Naive thymus-derived CD8-positive, alpha-beta T cell (primary cell): ENCODE data around the gene TRAF3IP1. TPM values are rescaled to one million over a fixed set of nuclear protein-coding genes. Genes with fewer than 3 reads are reported as not detected.
"Not testable (repeated sequence)": the region's sequence is repeated elsewhere in the genome, so short reads cannot be mapped to it uniquely, and the experiment has no call there.

ENCODE experiments used
- ATAC-seq, 2 donors: fragments of 150-1000 bp; cut with Tn5 transposase in 1 of 2; sonication (Bioruptor Pico), chemical (Tn5 transposase) in 1 of 2; 1 replicate in 1 of 2; 2 replicates in 1 of 2; pipeline ENCODE4 v1.10.0; 2021; ENCODE audit warnings: mild to moderate bottlenecking in 2 of 2, moderate library complexity in 2 of 2
- POLR2A ChIA-PET: fragments of 350-600 bp; sonication (Branson Sonifier 250); formaldehyde crosslinking; loops from one replicate; lab custom pipeline; 2021; ENCODE audit warnings: antibody characterized with exemption; lab: Charles Lee
- DNase-seq, 10 donors: peaks; one replicate each; pipeline versions ENCODE4 v3.0.0 to v3.0.0-alpha.2; 2020 to 2022
- H3K27ac Mint-ChIP-seq, 10 donors: one replicate each; pipeline ENCODE4 v1.8.0; 2020 to 2022; ENCODE audit warnings: mild to moderate bottlenecking in 10 of 10, mixed read lengths in 10 of 10, moderate library complexity in 4 of 10, inconsistent platforms in 1 of 10
- H3K27me3 Mint-ChIP-seq, 5 donors: one replicate each; pipeline ENCODE4 v1.8.0; 2021 to 2022; ENCODE audit warnings: mixed read lengths in 5 of 5
- H3K36me3 Mint-ChIP-seq, 3 donors: one replicate each; pipeline ENCODE4 v1.8.0; 2020 to 2022; ENCODE audit warnings: mixed read lengths in 3 of 3, mild to moderate bottlenecking in 2 of 3, inconsistent platforms in 1 of 3
- H3K4me1 Mint-ChIP-seq, 4 donors: one replicate each; pipeline ENCODE4 v1.8.0; 2021 to 2022; ENCODE audit warnings: mixed read lengths in 4 of 4
- H3K4me3 Mint-ChIP-seq, 10 donors: one replicate each; pipeline ENCODE4 v1.8.0; 2020 to 2022; ENCODE audit warnings: mild to moderate bottlenecking in 10 of 10, mixed read lengths in 10 of 10, moderate library complexity in 6 of 10, inconsistent platforms in 1 of 10
- H3K9me3 Mint-ChIP-seq, 9 donors: one replicate each; pipeline ENCODE4 v1.8.0; 2020 to 2022; ENCODE audit warnings: mixed read lengths in 9 of 9, mild to moderate bottlenecking in 3 of 9, inconsistent platforms in 1 of 9, moderate library complexity in 1 of 9
- polyA plus RNA-seq, 3 donors: library from polyadenylated mRNA; unstranded; fragments of 300-500 nt; fragmentation: Illumina TruSeq; gene quantifications; one replicate each; pipeline ENCODE4 v1.2.3, GENCODE V29; 2021
- total RNA-seq, 8 experiments: library from RNA in 2 of 8; stranded (reverse) in 2 of 8; gene quantifications; one replicate each; pipeline ENCODE4 v1.2.3 and lab custom pipeline; 2021 to 2026

The TRAF3IP1 gene
- total and polyA plus RNA-seq, 5 experiments from 2014 or later: 4.8 to 9.8 (median 6.7) TPM

- POLR2A ChIA-PET: interaction anchor here (1.7 kb wide), 1 partner anchor 11 kb away, joined by 5 read pairs; no protein-coding TSS in a partner anchor
- DNase-seq: no peak
- Mint-ChIP-seq H3K27me3 (no peaks in the 10 kb centered on the region), H3K36me3 (peaks cover 4 to 88% (median 9%) of the 10 kb centered on the region in 3 donors), H3K4me3 (peak overlapping the region in 9 of 10 donors; percentile 9 to 57 (median 28)), H3K4me1 (peaks cover 35 to 79% (median 70%) of the 10 kb centered on the region in 4 donors), H3K27ac (peak overlapping the region; percentile 7 to 94 (median 70)), H3K9me3 (no peaks in the 10 kb centered on the region)
- no peak for ATAC-seq
Observed at GRCh38 chr2:238438856-238439849, 118.8 kb downstream of the TRAF3IP1 start.

- DNase-seq (no peak), ATAC-seq (no peak)
- Mint-ChIP-seq H3K27ac (peak overlapping the region; percentile 19 to 94 (median 73)), H3K4me3 (peak overlapping the region in 5 of 10 donors; percentile 8 to 43 (median 26)), H3K4me1 (peaks cover 32 to 75% (median 64%) of the 10 kb centered on the region in 4 donors), H3K9me3 (no peaks in the 10 kb centered on the region), H3K27me3 (no peaks in the 10 kb centered on the region), H3K36me3 (peaks cover 4 to 88% (median 6%) of the 10 kb centered on the region in 3 donors)
- POLR2A ChIA-PET: no interaction called here
Observed at GRCh38 chr2:238439917-238440316, 119.6 kb downstream of the TRAF3IP1 start.

- H3K36me3 Mint-ChIP-seq: peaks cover 4 to 88% (median 6%) of the 10 kb centered on the region in 3 donors
- peaks cover 32 to 72% (median 63%) of the 10 kb centered on the region in 4 donors for H3K4me1 Mint-ChIP-seq
- H3K4me3 Mint-ChIP-seq: peak overlapping the region in 4 of 10 donors; percentile 8 to 46 (median 20)
- ATAC-seq: no peak
- no peak for DNase-seq
- POLR2A ChIA-PET: no interaction called here
- H3K27ac Mint-ChIP-seq: peak overlapping the region in 9 of 10 donors; percentile 19 to 94 (median 68)
- H3K27me3 Mint-ChIP-seq: no peaks in the 10 kb centered on the region
- no peaks in the 10 kb centered on the region for H3K9me3 Mint-ChIP-seq
Observed at GRCh38 chr2:238440331-238440730, 120.0 kb downstream of the TRAF3IP1 start.

- peak overlapping the region in 7 of 10 donors; percentile 19 to 94 (median 56) for H3K27ac Mint-ChIP-seq
- POLR2A ChIA-PET: no interaction called here
- ATAC-seq: no peak
- H3K4me1 Mint-ChIP-seq: peaks cover 32 to 67% (median 61%) of the 10 kb centered on the region in 4 donors
- peaks cover 4 to 88% (median 6%) of the 10 kb centered on the region in 3 donors for H3K36me3 Mint-ChIP-seq
- H3K27me3 Mint-ChIP-seq: no peaks in the 10 kb centered on the region
- peak overlapping the region in 2 of 10 donors; percentile 8 to 27 for H3K4me3 Mint-ChIP-seq
- H3K9me3 Mint-ChIP-seq: no peaks in the 10 kb centered on the region
- DNase-seq: no peak
Observed at GRCh38 chr2:238440767-238441166, 120.4 kb downstream of the TRAF3IP1 start.

- Mint-ChIP-seq H3K9me3 (no peaks in the 10 kb centered on the region), H3K27ac (peak overlapping the region in 4 of 10 donors; percentile 14 to 41 (median 20)), H3K4me3 (peak overlapping the region in 6 of 10 donors; percentile 2 to 26 (median 18)), H3K4me1 (peaks cover 28 to 62% (median 56%) of the 10 kb centered on the region in 4 donors), H3K36me3 (peaks cover 6 to 89% (median 6%) of the 10 kb centered on the region in 3 donors), H3K27me3 (no peaks in the 10 kb centered on the region)
- ATAC-seq (no peak), DNase-seq (no peak)
- POLR2A ChIA-PET: no interaction called here
Observed at GRCh38 chr2:238441262-238442114, 121.2 kb downstream of the TRAF3IP1 start.

GRCh38 chr2:238442257-238442656, 121.9 kb downstream of the TRAF3IP1 start:
- H3K27me3 Mint-ChIP-seq, POLR2A ChIA-PET, ATAC-seq, H3K9me3 Mint-ChIP-seq, DNase-seq: not testable (repeated sequence)
- H3K36me3 Mint-ChIP-seq: peaks cover 11 to 89% (median 12%) of the 10 kb centered on the region in 3 donors
- H3K4me1 Mint-ChIP-seq: peaks cover 27 to 56% (median 53%) of the 10 kb centered on the region in 4 donors
- peak overlapping the region in 1 of 10 donors; percentile 34 for H3K4me3 Mint-ChIP-seq
- H3K27ac Mint-ChIP-seq: peak overlapping the region in 3 of 10 donors; percentile 20 to 23 (median 21)

- Mint-ChIP-seq H3K27me3 (no peaks in the 10 kb centered on the region), H3K27ac (peak overlapping the region in 1 of 10 donors; percentile 43), H3K36me3 (peaks cover 8 to 90% (median 12%) of the 10 kb centered on the region in 3 donors), H3K9me3 (no peaks in the 10 kb centered on the region), H3K4me3 (no peak overlapping the region), H3K4me1 (peaks cover 31 to 54% (median 45%) of the 10 kb centered on the region in 4 donors)
- no peak for DNase-seq
- POLR2A ChIA-PET: interaction anchor here (0.7 kb wide), 1 partner anchor 130 kb away, joined by 3 read pairs; no protein-coding TSS in a partner anchor
- no peak for ATAC-seq
Observed at GRCh38 chr2:238444242-238444641, 123.9 kb downstream of the TRAF3IP1 start.

- Mint-ChIP-seq H3K4me1 (peaks cover 25 to 46% (median 32%) of the 10 kb centered on the region in 4 donors), H3K27ac (peak overlapping the region in 1 of 10 donors; percentile 8), H3K9me3 (no peaks in the 10 kb centered on the region), H3K4me3 (no peak overlapping the region), H3K36me3 (peaks cover 8 to 92% (median 14%) of the 10 kb centered on the region in 3 donors), H3K27me3 (no peaks in the 10 kb centered on the region)
- ATAC-seq (no peak), DNase-seq (no peak)
- POLR2A ChIA-PET: interaction anchor here (1.1 kb wide), 1 partner anchor 31 kb away, joined by 3 read pairs; no protein-coding TSS in a partner anchor
Observed at GRCh38 chr2:238445409-238446190, 125.3 kb downstream of the TRAF3IP1 start.

GRCh38 chr2:238446371-238446770, 126.1 kb downstream of the TRAF3IP1 start:
- Mint-ChIP-seq H3K4me1 (peaks cover 20 to 39% (median 25%) of the 10 kb centered on the region in 4 donors), H3K4me3 (no peak overlapping the region), H3K27ac (peak overlapping the region in 2 of 10 donors; percentile 8 to 29), H3K27me3 (no peaks in the 10 kb centered on the region), H3K36me3 (peaks cover 8 to 92% (median 16%) of the 10 kb centered on the region in 3 donors), H3K9me3 (no peaks in the 10 kb centered on the region)
- POLR2A ChIA-PET: interaction anchor here (1.1 kb wide), 1 partner anchor 31 kb away, joined by 3 read pairs; no protein-coding TSS in a partner anchor
- no peak for DNase-seq
- no peak for ATAC-seq

GRCh38 chr2:238448031-238448955, 128.0 kb downstream of the TRAF3IP1 start:
- peaks cover 6 to 24% (median 14%) of the 10 kb centered on the region in 4 donors for H3K4me1 Mint-ChIP-seq
- no peak overlapping the region for H3K4me3 Mint-ChIP-seq
- peak in 1 of 2 donors; percentile 45 for ATAC-seq
- POLR2A ChIA-PET: no interaction called here
- H3K9me3 Mint-ChIP-seq: no peaks in the 10 kb centered on the region
- DNase-seq: no peak
- no peaks in the 10 kb centered on the region for H3K27me3 Mint-ChIP-seq
- peak overlapping the region in 9 of 10 donors; percentile 29 to 89 (median 74) for H3K27ac Mint-ChIP-seq
- peaks cover 8 to 91% (median 30%) of the 10 kb centered on the region in 3 donors for H3K36me3 Mint-ChIP-seq
